NCI-H1417 treated with DMSO at 0.1 percent for 48 hours (cell line): ENCODE data around the gene HEATR3.

Experiments used
- DNase-seq: peaks from one replicate; lab custom pipeline; 2025; lab: John Stamatoyannopoulos, UW

HEATR3 gene

GRCh38 chr16:50056226-50056625, 9.5 kb upstream of the HEATR3 start:
- DNase-seq = no peak

GRCh38 chr16:50058091-50058771, 7.5 kb upstream of the HEATR3 start:
- no peak for DNase-seq

GRCh38 chr16:50059111-50059510, 6.7 kb upstream of the HEATR3 start:
- no peak for DNase-seq

- no peak for DNase-seq
Observed at GRCh38 chr16:50059669-50060068, 6.1 kb upstream of the HEATR3 start.

- DNase-seq = no peak
Observed at GRCh38 chr16:50061326-50061725, 4.4 kb upstream of the HEATR3 start.

GRCh38 chr16:50065241-50065623, 538 bp upstream of the HEATR3 start:
- no peak for DNase-seq

- DNase-seq = no peak
Observed at GRCh38 chr16:50066482-50067289, 916 bp downstream of the HEATR3 start.

GRCh38 chr16:50067290-50067853, 1.6 kb downstream of the HEATR3 start:
- no peak for DNase-seq

- DNase-seq = no peak
Observed at GRCh38 chr16:50068550-50068949, 2.8 kb downstream of the HEATR3 start.

- no peak for DNase-seq
Observed at GRCh38 chr16:50069060-50069459, 3.3 kb downstream of the HEATR3 start.

- no peak for DNase-seq
Observed at GRCh38 chr16:50071075-50071671, 5.4 kb downstream of the HEATR3 start.

GRCh38 chr16:50072730-50073129, 7.0 kb downstream of the HEATR3 start:
- DNase-seq = no peak

- no peak for DNase-seq
Observed at GRCh38 chr16:50079397-50080140, 13.8 kb downstream of the HEATR3 start.

GRCh38 chr16:50081428-50082018, 15.8 kb downstream of the HEATR3 start:
- DNase-seq = no peak

GRCh38 chr16:50083996-50084395, 18.2 kb downstream of the HEATR3 start:
- DNase-seq = no peak

- DNase-seq = no peak
Observed at GRCh38 chr16:50086176-50086575, 20.4 kb downstream of the HEATR3 start.

GRCh38 chr16:50088302-50088701, 22.5 kb downstream of the HEATR3 start:
- no peak for DNase-seq

- no peak for DNase-seq
Observed at GRCh38 chr16:50092891-50093290, 27.1 kb downstream of the HEATR3 start.

GRCh38 chr16:50093607-50094539, 28.1 kb downstream of the HEATR3 start:
- no peak for DNase-seq

- DNase-seq = no peak
Observed at GRCh38 chr16:50096791-50097190, 31.0 kb downstream of the HEATR3 start.
